Lung (tissue), 12 donors: ENCODE results near the gene SH3BP4. TPM values are rescaled to one million over a fixed set of nuclear protein-coding genes. Genes with fewer than 3 reads are reported as not detected.
A peak's percentile ranks its signal among the peaks of the same experiment; 100 is the strongest.

ENCODE experiments used
- ATAC-seq: fragments of 200-7000 bp; cut with Tn5 transposase; one replicate; pipeline ENCODE4 v1.9.1; 2020; ENCODE audit warnings: moderate number of reproducible peaks; ENCODE audit not compliant: insufficient read depth, low FRiP score
- DNase-seq, 3 donors: peaks; one replicate each; pipeline ENCODE4 v3.0.0-alpha.2; 2013 to 2017
- H3K27ac ChIP-seq, 2 donors: one replicate each; pipeline ENCODE4 v1.5.1; 2013; ENCODE audit warnings: mild to moderate bottlenecking in 2 of 2, moderate library complexity in 2 of 2, control low read depth in 1 of 2, inconsistent platforms in 1 of 2, low read depth in 1 of 2, low read length in 1 of 2
- H3K27me3 ChIP-seq, 3 donors: one replicate each; pipeline ENCODE4 v1.5.1; 2013; ENCODE audit warnings: low read length in 2 of 3; ENCODE audit not compliant: control insufficient read depth in 3 of 3, insufficient read depth in 3 of 3
- H3K36me3 ChIP-seq, 4 donors: one replicate each; pipeline ENCODE4 v1.5.1; 2013; ENCODE audit warnings: low read length in 4 of 4, mild to moderate bottlenecking in 1 of 4, moderate library complexity in 1 of 4; ENCODE audit not compliant: control insufficient read depth in 4 of 4, insufficient read depth in 4 of 4
- H3K4me1 ChIP-seq, 5 donors: one replicate each; pipeline ENCODE4 v1.5.1; 2013; ENCODE audit warnings: low read length in 5 of 5, mild to moderate bottlenecking in 2 of 5, moderate library complexity in 1 of 5; ENCODE audit not compliant: control insufficient read depth in 5 of 5, insufficient read depth in 5 of 5
- H3K4me3 ChIP-seq: one replicate; pipeline ENCODE4 v1.5.1; 2013; ENCODE audit warnings: mild to moderate bottlenecking, control low read depth, moderate library complexity
- H3K9ac ChIP-seq, 2 donors: one replicate each; pipeline ENCODE4 v1.5.1; 2013; ENCODE audit warnings: low read length in 2 of 2, control low read depth in 1 of 2; ENCODE audit not compliant: insufficient read depth in 1 of 2
- H3K9me3 ChIP-seq, 4 donors: one replicate each; pipeline ENCODE4 v1.5.1; 2013; ENCODE audit warnings: low read length in 3 of 4, mild to moderate bottlenecking in 1 of 4, moderate library complexity in 1 of 4; ENCODE audit not compliant: control insufficient read depth in 4 of 4, insufficient read depth in 3 of 4
- CTCF ChIP-seq: IDR thresholded peaks from 2 replicates; pipeline ENCODE4 v1.5.1; 2012; ENCODE audit warnings: mild to moderate bottlenecking; ENCODE audit errors: control extremely low read depth, extremely low read depth
- WGBS, 2 donors: extraction: QIAGEN DNeasy Blood & Tissue Kit; methylation state at CpG; one replicate each; pipeline ENCODE4 v1.1.7; 2013; 5-methylcytosine and 5-hydroxymethylcytosine counted together
- polyA plus RNA-seq, 2 donors: library from polyadenylated mRNA; stranded (reverse); fragments of 200-250 nt; gene quantifications; one replicate each; pipeline ENCODE4 v1.2.1, GENCODE V29; 2013
- total RNA-seq, 2 donors: library from RNA; depleted of rRNA in 1 of 2; stranded (reverse); fragments of >200 nt in 1 of 2; gene quantifications; one replicate each; pipeline ENCODE4 v1.2.1, GENCODE V29; 2014 to 2021
- donor health status: control.
- donor health status: control.
- donor health status: Bipolar disorder and iron deficiency.
- donor health status: healthy.
- donor health status: DM: yes; HTN: yes; CAD: no.

The SH3BP4 gene
- total and polyA plus RNA-seq, 4 donors = 12.0 to 36.5 (median 18.2) TPM

GRCh38 chr2:234981197-234982095 lies 29.6 kb downstream of the SH3BP4 start:
- peaks cover 16 to 38% (median 25%) of the 10 kb centered on the region in 5 donors for H3K4me1 ChIP-seq
- ATAC-seq (peak; percentile 68), DNase-seq (peak; percentile 76 to 78 (median 78))
- no peak overlapping the region for H3K4me3 ChIP-seq
- no peak overlapping the region for H3K9ac ChIP-seq
- peaks cover 0 to 4% (median 0%) of the 10 kb centered on the region in 4 donors for H3K9me3 ChIP-seq
- peaks cover 0 to 3% (median 0%) of the 10 kb centered on the region in 4 donors for H3K36me3 ChIP-seq
- H3K27me3 ChIP-seq = no peaks in the 10 kb centered on the region
- peak overlapping the region; percentile 47 to 90 for H3K27ac ChIP-seq
- 29 to 49% methylated on average over 26 of the region's 26 CpGs for WGBS, 2 donors
- TF ChIP-seq CTCF = no peak

- ATAC-seq (no peak), DNase-seq (no peak)
- peaks cover 0 to 4% (median 0%) of the 10 kb centered on the region in 4 donors for H3K9me3 ChIP-seq
- H3K27me3 ChIP-seq = no peaks in the 10 kb centered on the region
- 80 to 83% methylated on average over 17 of the region's 17 CpGs for WGBS, 2 donors
- H3K27ac ChIP-seq = peak overlapping the region; percentile 47 to 90
- peaks cover 8 to 39% (median 25%) of the 10 kb centered on the region in 5 donors for H3K4me1 ChIP-seq
- peaks cover 0 to 3% (median 0%) of the 10 kb centered on the region in 4 donors for H3K36me3 ChIP-seq
- H3K9ac ChIP-seq = no peak overlapping the region
- H3K4me3 ChIP-seq = no peak overlapping the region
- no peak for TF ChIP-seq CTCF
Measured at GRCh38 chr2:234982096-234982834, 30.4 kb downstream of the SH3BP4 start.

- H3K9me3 ChIP-seq = peaks cover 0 to 4% (median 0%) of the 10 kb centered on the region in 4 donors
- ATAC-seq (no peak), DNase-seq (no peak)
- H3K27me3 ChIP-seq = no peaks in the 10 kb centered on the region
- H3K9ac ChIP-seq = no peak overlapping the region
- H3K27ac ChIP-seq = peak overlapping the region; percentile 11 to 90
- H3K36me3 ChIP-seq = no peaks in the 10 kb centered on the region
- H3K4me3 ChIP-seq = no peak overlapping the region
- no peak for TF ChIP-seq CTCF
- WGBS, 2 donors = 67 to 70% methylated on average over 11 of the region's 11 CpGs
- peaks cover 8 to 32% (median 21%) of the 10 kb centered on the region in 5 donors for H3K4me1 ChIP-seq
Measured at GRCh38 chr2:234983011-234983726, 31.4 kb downstream of the SH3BP4 start.
